Ovary (tissue), 3 donors: ENCODE results near the gene RHBDL1.

Experiments
- EP300 ChIP-seq: sonication (generic); formaldehyde crosslinking; IDR thresholded peaks from one replicate; pipeline ENCODE4 v1.6.1; 2017; ENCODE audit warnings: antibody characterized with exemption
- POLR2A ChIP-seq: fragments of 450-650 bp; IDR thresholded peaks from one replicate; pipeline ENCODE4 v1.6.1; 2017; ENCODE audit warnings: antibody characterized with exemption, mild to moderate bottlenecking, moderate library complexity
- TF ChIP-seq, protein P1 (sequence below), 3 donors: fragments of 450-650 bp in 2 of 3; fragments of 200-600 bp in 1 of 3; IDR thresholded peaks; one replicate each; pipeline versions ENCODE4 v1.5.1 to v1.8.0; 2016 to 2022; ENCODE audit warnings: antibody characterized with exemption in 3 of 3, mild to moderate bottlenecking in 1 of 3
- donor health status: DM: no; HTN: no; CAD: no.

DNA sequence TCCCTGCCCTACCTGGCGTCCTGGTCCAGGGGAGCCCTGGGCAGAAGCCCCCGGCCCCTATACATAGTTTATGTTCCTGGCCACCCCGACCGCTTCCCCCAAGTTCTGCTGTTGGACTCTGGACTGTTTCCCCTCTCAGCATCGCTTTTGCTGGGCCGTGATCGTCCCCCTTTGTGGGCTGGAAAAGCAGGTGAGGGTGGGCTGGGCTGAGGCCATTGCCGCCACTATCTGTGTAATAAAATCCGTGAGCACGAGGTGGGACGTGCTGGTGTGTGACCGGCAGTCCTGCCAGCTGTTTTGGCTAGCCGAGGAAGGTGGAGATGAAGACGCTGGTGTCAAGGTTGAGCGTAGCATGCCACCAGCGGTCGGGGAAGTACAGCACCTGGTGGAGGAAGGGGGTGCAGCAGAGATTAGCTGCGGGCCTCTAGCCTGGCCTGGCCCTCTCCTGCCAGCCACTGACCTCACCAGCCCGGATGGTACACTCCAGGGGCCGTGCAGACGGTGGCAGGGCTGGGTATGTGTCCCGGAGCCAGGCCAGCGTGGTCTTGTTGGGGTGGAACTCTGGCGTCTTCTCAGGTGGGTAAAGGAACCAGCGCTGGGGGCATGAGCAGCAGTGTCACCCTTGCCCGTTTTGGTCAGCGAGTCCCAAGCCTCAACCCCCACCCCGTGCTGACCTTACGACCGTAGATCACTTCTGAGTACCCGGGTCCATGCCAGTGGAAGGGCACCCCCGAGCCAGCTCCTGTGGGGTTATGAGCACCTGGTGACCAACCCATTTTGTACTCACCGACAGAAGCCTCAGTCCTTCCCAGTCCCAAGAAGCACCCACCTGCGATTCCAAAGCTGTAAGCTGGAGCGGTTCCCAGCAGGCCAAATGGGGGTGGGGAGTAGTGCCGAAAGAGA is 7.3 kb downstream of the RHBDL1 start:
- TF ChIP-seq, protein P1, sequence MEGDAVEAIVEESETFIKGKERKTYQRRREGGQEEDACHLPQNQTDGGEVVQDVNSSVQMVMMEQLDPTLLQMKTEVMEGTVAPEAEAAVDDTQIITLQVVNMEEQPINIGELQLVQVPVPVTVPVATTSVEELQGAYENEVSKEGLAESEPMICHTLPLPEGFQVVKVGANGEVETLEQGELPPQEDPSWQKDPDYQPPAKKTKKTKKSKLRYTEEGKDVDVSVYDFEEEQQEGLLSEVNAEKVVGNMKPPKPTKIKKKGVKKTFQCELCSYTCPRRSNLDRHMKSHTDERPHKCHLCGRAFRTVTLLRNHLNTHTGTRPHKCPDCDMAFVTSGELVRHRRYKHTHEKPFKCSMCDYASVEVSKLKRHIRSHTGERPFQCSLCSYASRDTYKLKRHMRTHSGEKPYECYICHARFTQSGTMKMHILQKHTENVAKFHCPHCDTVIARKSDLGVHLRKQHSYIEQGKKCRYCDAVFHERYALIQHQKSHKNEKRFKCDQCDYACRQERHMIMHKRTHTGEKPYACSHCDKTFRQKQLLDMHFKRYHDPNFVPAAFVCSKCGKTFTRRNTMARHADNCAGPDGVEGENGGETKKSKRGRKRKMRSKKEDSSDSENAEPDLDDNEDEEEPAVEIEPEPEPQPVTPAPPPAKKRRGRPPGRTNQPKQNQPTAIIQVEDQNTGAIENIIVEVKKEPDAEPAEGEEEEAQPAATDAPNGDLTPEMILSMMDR (IDR thresholded peaks at IDR 0.05), result peak in 1 of 3 donors; percentile 7
- TF ChIP-seq POLR2A, result no peak
- TF ChIP-seq EP300, result no peak
